KOPT-K1 (cell line): Measurements from ENCODE around the gene C16orf46.

Source experiments
- H3K27ac ChIP-seq: fragments of 200-600 bp; sonication (generic); 2 replicates; pipeline ENCODE4 v1.5.1; 2016; ENCODE audit warnings: antibody characterized with exemption, mild to moderate bottlenecking, low read depth, low read length; ENCODE audit not compliant: poor library complexity, severe bottlenecking
- H3K36me3 ChIP-seq: fragments of 200-600 bp; sonication (generic); 2 replicates; pipeline ENCODE4 v1.5.1; 2017; ENCODE audit warnings: antibody characterized with exemption, mild to moderate bottlenecking, low read length, moderate library complexity; ENCODE audit not compliant: insufficient read depth
- H3K9me3 ChIP-seq: fragments of 200-600 bp; sonication (generic); 2 replicates; pipeline ENCODE4 v1.5.1; 2017; ENCODE audit warnings: antibody characterized with exemption, low read length, mild to moderate bottlenecking; ENCODE audit not compliant: insufficient read depth, poor library complexity, severe bottlenecking

The C16orf46 gene

DNA sequence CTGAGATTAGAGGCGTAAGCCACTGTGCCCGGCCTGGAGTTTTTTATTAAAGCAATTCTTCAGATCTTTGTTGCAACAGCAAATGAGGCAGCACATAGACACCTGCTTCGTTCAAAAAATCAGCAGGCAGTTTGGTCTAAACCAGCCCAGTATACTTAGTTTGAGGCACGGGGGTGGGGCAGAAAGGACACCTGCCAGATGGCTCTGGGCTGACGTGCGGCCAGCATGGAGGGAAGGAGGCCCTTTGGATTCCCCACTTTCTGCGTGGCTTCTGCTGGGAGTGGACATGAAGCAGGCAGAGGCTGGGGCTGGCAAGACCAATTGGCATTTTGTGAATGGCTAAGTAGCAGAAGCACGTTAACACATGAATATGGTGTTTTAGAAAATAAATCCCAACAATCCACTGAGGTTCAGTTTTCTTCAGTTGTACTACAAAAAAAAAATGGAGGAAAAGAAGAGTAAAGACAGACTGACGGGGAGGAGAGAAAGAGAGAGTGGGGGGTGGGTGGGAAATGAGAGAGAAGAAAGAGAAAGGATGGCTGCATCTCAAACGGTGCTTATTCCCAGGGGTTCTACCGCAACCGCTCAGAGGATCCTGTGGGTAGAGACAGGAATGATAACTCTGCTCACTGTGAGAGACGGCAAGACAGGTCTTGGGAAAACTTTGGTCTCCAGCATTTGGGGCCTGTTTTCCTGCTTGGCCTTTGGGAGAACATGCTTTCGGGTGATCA is 16.3 kb downstream of the C16orf46 start:
- Histone ChIP-seq H3K9me3 (no peaks in the 10 kb centered on the region), H3K36me3 (no peaks in the 10 kb centered on the region), H3K27ac (no peak overlapping the region)

DNA sequence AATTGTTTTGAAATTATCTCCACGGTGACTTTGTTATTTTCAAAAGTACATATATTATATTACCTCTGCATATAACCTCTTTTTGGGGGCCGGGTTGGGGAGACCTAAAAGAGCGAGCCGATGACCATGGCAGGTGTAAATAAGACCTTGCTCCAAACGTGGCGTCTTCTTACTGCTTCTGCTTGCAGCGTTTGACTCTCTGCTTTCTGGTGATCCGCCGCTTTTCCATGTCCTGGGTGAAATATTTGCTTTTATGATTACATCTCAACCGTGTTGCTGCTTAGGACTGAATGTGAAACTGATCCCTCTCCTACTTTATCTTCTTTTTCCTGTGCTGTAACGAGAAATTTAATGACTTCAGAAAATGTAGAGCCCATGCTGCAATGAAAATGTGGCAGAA is 23.3 kb downstream of the C16orf46 start:
- Histone ChIP-seq H3K9me3 (peaks cover 14% of the 10 kb centered on the region), H3K27ac (no peak overlapping the region)

DNA sequence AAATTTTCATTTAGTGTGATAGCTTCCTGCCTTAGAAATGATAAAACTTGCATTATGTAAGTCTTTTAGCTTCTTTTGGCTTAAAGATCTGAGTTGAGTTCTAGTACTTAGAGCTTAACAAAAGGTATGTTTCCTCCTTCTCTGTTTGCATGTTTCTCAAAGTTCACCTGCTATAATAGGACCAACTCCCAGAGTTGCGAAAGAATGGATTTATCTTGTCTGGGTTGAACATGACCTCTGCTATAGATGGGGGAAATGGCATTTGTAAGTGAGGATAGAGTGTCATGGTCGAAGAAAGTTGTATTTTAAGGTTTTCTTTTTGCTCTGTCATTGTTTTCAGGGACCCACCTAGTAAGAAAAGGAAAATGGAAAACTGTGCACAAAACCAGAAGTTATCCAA is 34.2 kb downstream of the C16orf46 start:
- no peaks in the 10 kb centered on the region for H3K9me3 ChIP-seq
- peaks cover 65% of the 10 kb centered on the region for H3K36me3 ChIP-seq
- no peak overlapping the region for H3K27ac ChIP-seq

More for the DNA sequence above, 23.3 kb downstream of the C16orf46 start:
- no peaks in the 10 kb centered on the region for H3K36me3 ChIP-seq

DNA sequence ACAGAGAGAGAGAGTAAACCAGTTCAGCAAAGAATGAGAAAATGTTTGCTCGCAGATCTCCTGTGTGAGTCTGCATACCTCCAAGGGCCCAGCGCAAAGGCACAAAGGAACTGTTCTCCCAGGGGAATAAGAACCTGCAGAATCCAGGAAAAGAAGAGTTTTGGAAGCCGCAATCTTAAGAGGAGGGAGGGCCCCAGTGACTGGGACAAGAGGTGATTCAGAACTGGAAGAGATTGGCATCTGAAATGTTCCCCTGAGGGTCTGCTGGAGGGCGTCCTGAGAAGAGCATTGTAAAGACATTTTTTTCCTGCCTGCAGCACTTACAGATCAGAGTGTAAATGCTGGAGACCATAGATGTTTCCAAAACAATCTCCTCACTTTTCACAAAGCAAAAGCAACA is 35.3 kb downstream of the C16orf46 start:
- no peak overlapping the region for H3K27ac ChIP-seq
- H3K9me3 ChIP-seq: no peaks in the 10 kb centered on the region
- H3K36me3 ChIP-seq: peaks cover 65% of the 10 kb centered on the region

DNA sequence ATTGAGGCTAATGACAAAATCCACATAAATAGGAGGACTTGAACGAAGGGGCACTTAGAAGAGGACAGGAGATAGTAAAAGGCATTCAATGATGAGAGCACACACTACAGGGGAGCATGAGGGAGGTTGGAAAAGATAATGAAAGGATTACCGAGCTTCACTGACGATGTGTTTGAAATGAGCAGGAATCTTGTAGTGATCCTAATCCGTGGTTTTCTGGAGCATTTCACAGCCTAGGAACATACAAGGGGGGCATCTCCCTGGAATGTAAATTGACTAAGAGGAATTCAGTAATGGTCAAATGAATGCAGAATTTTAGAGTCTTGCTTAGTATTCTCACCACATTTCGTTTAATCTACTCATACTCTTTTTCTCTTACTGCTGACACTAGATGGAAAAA is 36.2 kb downstream of the C16orf46 start:
- Histone ChIP-seq H3K27ac (no peak overlapping the region), H3K9me3 (no peaks in the 10 kb centered on the region), H3K36me3 (peaks cover 56% of the 10 kb centered on the region)

DNA sequence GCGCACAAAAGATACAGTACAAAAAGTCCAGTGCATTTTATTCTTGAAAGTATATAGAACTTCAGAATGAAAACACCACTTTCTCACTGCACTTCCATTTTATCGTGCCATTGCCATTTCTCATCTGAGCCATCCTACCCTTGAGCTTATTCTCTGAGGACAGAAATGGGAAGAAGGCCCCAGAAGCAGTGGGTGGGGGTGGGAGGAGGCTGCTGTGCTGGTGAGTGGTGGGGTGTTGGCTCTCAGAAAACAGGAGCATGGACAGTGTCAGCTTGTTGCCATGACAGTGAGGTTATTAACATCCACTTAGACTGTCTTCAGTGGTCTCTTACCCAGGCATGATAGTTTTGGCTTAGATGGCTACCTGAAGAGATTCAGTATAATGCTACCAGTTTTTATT is 36.9 kb downstream of the C16orf46 start:
- Histone ChIP-seq H3K36me3 (peaks cover 49% of the 10 kb centered on the region), H3K9me3 (no peaks in the 10 kb centered on the region)

DNA sequence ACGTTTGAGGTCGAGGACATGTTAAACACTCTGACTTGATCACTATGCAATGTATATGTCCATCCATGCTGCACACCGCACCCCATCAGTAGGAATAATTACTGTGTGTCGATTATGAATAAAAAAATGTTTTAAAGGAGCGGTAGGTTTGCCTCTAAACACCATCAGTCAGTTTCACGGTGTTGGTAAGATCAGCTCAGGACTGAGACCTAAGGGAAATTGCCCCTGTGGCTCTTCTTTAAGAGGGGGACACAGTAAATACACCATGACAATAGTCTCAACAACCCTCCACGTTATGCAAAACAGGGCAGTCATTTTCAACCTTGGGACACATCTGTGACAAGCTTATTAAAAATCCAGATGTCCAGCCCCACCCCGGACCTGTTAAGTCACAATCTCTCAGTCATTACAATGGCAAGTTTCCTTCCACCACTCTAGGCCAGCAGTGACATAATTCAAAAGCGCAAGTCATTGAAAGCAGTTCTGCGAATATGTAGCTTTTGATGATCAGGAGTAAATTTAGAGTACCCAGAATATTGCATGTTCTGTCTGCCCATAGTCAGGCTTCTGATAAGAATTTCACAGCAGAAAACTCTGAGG is 40.2 kb downstream of the C16orf46 start:
- Histone ChIP-seq H3K36me3 (peaks cover 33% of the 10 kb centered on the region), H3K27ac (peak overlapping the region; percentile 59), H3K9me3 (no peaks in the 10 kb centered on the region)

More for the DNA sequence above, 36.9 kb downstream of the C16orf46 start:
- H3K27ac ChIP-seq: no peak overlapping the region

DNA sequence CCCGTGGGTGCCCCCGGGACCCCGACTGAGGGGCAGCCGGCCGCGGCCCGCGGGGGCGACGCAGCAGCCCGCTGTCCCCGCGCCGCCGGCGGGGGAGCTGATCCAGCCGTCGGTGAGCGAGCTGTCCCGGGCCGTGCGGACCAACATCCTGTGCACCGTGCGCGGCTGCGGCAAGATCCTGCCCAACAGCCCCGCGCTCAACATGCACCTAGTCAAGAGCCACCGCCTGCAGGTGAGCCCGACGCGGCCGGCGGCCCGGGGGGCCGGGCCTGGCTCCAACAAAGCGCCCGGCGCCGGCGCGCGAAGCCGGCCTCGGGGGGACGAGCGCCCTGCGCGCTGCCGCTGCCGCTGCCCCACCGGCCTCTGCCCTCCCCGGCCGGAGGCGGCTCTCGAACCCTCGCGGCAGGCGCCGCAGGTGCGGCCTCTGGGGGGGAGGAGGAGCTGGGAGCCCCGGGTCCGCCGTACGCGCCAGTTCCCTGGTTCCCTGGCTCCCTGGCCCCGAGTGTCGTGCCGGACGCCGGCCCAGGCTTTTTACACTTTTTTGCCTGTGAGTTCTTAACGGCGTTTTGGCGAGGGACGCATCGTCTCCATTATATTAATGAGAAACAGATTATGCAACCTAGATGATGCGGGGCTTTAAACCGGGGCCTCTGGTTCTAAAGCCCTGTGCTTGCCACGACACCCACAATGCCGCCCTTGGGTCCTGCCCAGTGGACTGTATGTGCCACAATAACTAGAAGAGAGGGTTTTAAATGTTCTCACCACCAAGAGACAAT is 40.9 kb downstream of the C16orf46 start:
- no peaks in the 10 kb centered on the region for H3K9me3 ChIP-seq
- H3K36me3 ChIP-seq: peaks cover 32% of the 10 kb centered on the region; the same call in 1 of the 2 replicates
- H3K27ac ChIP-seq: peak overlapping the region; percentile 59

DNA sequence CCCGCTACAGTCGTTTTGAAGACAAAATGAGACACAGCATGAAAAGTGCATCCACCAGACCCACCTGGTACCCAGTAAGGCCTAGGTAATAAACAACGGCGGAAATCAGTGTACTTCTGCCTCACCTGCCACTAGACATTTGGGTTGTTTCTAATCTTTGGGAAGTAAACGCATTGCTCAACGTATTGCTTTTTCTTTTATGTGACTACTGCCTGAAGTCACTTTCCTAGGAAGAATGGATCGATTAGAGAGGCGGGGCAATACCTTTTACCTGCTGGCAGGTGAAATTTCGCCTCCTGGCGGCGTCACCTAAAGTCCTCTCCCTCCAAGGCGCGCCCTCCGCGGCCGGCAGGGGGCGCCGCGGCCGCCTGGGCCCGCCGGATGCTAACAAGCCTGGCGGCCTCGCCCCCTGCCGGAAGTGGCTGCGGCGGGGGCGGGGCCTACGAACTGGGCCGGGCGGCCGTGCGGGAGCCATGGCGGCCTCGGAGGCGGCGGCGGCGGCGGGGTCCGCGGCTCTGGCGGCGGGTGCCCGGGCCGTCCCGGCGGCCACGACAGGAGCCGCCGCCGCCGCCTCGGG is 41.6 kb downstream of the C16orf46 start, which contains the start of gene ATMIN:
Gene ATMIN, plus strand, starts transcription at position 445 of the 577 bp plus-strand sequence. Its CDS starts 29 bp downstream, at position 474.
- peaks cover 38% of the 10 kb centered on the region; the same call in 1 of the 2 replicates for H3K36me3 ChIP-seq
- no peaks in the 10 kb centered on the region for H3K9me3 ChIP-seq
- peak within 1 kb of the TSS; percentile 59 for H3K27ac ChIP-seq

DNA sequence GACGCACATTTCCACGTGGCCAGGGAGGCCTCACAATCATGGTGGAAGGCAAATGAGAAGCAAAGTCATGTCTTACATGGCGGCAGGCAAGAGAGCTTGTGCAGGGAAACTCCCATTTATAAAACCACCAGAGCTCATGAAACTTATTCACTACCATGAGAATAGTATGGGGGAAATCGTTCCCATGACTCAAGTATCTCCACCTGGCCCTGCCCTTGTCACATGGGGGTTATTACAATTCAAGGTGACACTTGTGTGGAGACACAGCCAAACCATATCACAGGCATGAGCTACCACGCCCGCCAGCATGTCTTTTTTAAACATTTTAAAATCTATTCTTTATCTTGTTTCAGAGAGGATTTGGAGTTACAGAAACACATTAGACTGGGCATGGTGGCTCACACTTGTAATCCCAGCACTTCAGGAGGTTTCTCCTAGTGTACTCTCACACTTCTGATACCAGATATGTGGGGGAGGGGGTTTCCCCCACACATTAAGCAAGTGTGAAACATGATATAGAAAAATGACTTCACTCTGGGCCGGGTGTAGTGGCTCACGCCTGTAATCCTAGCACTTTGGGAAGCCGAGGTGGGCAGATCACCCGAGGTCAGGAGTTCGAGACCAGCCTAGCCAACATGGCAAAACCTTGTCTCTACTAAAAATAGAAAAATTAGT is 47.0 kb downstream of the C16orf46 start:
- peaks cover 81% of the 10 kb centered on the region for H3K36me3 ChIP-seq
- H3K27ac ChIP-seq: no peak overlapping the region
- H3K9me3 ChIP-seq: no peaks in the 10 kb centered on the region

DNA sequence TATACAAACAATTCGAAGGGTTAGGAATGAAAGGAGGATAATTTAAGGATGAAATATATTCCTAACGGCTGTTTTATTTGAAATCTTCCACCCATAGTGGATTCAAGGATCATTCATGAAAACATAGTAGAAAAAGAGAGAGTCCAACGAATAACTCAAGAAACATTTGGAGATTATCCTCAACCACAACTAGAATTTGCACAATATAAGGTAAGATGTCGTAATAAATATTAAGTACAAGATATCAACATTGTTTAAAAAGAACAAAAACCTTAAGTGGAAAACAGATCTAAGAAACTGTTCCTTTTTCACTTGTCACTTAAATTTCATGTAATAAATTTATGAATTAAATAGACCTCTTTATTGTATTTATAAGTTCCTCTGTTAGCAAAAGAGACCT is 50.6 kb downstream of the C16orf46 start:
- no peak overlapping the region for H3K27ac ChIP-seq
- H3K36me3 ChIP-seq: peaks cover 97% of the 10 kb centered on the region

DNA sequence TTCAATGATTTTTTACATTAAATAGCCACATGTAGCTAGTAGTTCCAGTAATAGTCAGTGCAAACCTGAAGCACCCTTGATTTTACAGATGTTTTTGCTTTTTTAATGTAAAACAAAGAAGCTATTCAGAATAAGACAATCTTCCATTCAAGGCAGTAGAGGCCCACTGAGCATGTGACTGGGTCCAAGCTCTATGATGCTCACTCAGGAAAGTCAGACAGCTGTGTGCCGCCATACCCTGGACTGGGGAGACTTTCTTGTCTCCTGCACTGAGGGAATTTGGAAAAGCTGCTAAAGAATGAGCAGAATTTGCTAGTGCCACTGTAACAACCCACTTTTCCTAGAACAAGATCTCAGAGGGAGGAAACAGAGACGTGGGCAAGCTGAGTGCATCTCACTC is 58.5 kb downstream of the C16orf46 start:
- no peaks in the 10 kb centered on the region for H3K9me3 ChIP-seq
- peaks cover 100% of the 10 kb centered on the region for H3K36me3 ChIP-seq
- H3K27ac ChIP-seq: no peak overlapping the region

More for the DNA sequence above, 50.6 kb downstream of the C16orf46 start:
- H3K9me3 ChIP-seq: no peaks in the 10 kb centered on the region

DNA sequence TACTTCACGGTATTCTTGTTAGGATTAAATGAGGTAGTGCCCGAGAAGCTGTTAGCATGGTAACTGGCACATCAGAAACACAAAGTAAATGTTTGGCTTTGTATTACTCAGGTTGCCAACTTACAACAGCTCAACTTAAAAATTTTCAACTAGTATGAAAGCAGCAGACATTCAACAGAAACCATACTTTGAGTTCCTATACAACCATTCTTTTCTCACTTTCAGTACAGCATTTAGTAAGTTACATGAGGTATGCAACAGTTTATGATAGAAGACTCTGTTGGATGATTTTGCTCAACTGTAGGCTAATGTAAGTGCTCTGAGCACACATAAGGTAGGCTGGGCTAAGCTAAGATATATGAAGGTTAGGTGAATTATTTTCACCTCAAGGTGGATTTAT is 62.4 kb downstream of the C16orf46 start:
- H3K36me3 ChIP-seq: peaks cover 100% of the 10 kb centered on the region
- no peak overlapping the region for H3K27ac ChIP-seq
- no peaks in the 10 kb centered on the region for H3K9me3 ChIP-seq

DNA sequence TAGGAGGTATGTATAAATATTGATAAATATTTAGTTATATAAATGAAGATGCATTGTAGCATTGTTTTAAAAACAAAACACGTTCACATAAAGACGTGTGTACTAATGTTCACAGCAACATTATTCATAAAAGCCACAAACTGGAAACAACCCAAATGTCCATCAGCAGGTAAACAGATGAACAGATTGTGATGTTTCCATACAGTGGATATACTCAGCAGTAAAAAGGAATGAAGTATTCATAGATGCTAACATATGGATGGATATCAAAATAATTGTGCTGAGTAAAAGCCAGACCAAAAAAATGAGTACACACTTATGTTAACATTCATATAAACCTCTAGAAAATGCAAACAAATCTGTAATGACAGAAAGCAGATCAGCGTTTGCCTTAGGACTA is 64.1 kb downstream of the C16orf46 start:
- H3K27ac ChIP-seq: no peak overlapping the region
- no peaks in the 10 kb centered on the region for H3K9me3 ChIP-seq
- H3K36me3 ChIP-seq: peaks cover 92% of the 10 kb centered on the region
